Fibroblast of lung (primary cell): ENCODE measurements around the gene FGF3. TPM values are rescaled to one million over a fixed set of nuclear protein-coding genes. Genes with fewer than 3 reads are reported as not detected.

Experiments used
- DNase-seq, 2 donors: peaks; one replicate each; pipeline versions ENCODE4 v3.0.0 to v3.0.0-alpha.2; 2010; ENCODE audit warnings: low read depth in 2 of 2
- H2AFZ ChIP-seq: 2 replicates; pipeline ENCODE4 v1.5.1; 2012; ENCODE audit warnings: low read length, control low read depth, inconsistent platforms
- H3K27ac ChIP-seq: 2 replicates; pipeline ENCODE4 v1.5.1; 2011; ENCODE audit warnings: low read length, control low read depth; ENCODE audit not compliant: insufficient read depth
- H3K27me3 ChIP-seq: 2 replicates; pipeline ENCODE4 v1.5.1; 2011; ENCODE audit warnings: mild to moderate bottlenecking, low read length; ENCODE audit not compliant: control insufficient read depth, insufficient read depth
- H3K36me3 ChIP-seq: 2 replicates; pipeline ENCODE4 v1.5.1; 2011; ENCODE audit warnings: low read length; ENCODE audit not compliant: control insufficient read depth, insufficient read depth
- H3K4me1 ChIP-seq: 2 replicates; pipeline ENCODE4 v1.5.1; 2011; ENCODE audit warnings: low read length; ENCODE audit not compliant: control insufficient read depth, insufficient read depth; ENCODE audit errors: extremely low read depth
- H3K4me2 ChIP-seq: 2 replicates; pipeline ENCODE4 v1.5.1; 2011; ENCODE audit warnings: low read length, control low read depth; ENCODE audit not compliant: insufficient read depth; ENCODE audit errors: extremely low read depth
- H3K4me3 ChIP-seq, 4 experiments: fragments of 200-600 bp in 1 of 4; sonication (generic) in 1 of 4; replicated peaks in 1 of 4; 2 replicates each; pipeline ENCODE4 v1.5.1; 2011 to 2016; ENCODE audit warnings: low read length in 4 of 4, low read depth in 3 of 4, mild to moderate bottlenecking in 3 of 4, control low read depth in 2 of 4, inconsistent platforms in 1 of 4, mixed read lengths in 1 of 4; ENCODE audit not compliant: insufficient read depth in 1 of 4; ENCODE audit errors: control extremely low read depth in 1 of 4
- H3K79me2 ChIP-seq: 2 replicates; pipeline ENCODE4 v1.5.1; 2012; ENCODE audit warnings: mild to moderate bottlenecking, low read length, inconsistent platforms; ENCODE audit not compliant: control insufficient read depth, insufficient read depth
- H3K9ac ChIP-seq: 2 replicates; pipeline ENCODE4 v1.5.1; 2011; ENCODE audit warnings: mild to moderate bottlenecking, low read length, control low read depth; ENCODE audit not compliant: insufficient read depth
- H3K9me3 ChIP-seq: 2 replicates; pipeline ENCODE4 v1.5.1; 2012; ENCODE audit warnings: low read depth, low read length; ENCODE audit not compliant: control insufficient read depth, insufficient read depth
- H4K20me1 ChIP-seq: 2 replicates; pipeline ENCODE4 v1.5.1; 2011; ENCODE audit warnings: low read length; ENCODE audit not compliant: control insufficient read depth, insufficient read depth; ENCODE audit errors: extremely low read depth
- EZH2 ChIP-seq: IDR thresholded peaks from 2 replicates; pipeline ENCODE4 v1.5.1; 2012; ENCODE audit warnings: low read length, control low read depth, mild to moderate bottlenecking; ENCODE audit errors: missing control alignments
- polyA plus RNA-seq, 2 donors: library from polyadenylated mRNA; depleted of rRNA in 1 of 2; stranded (reverse) in 1 of 2; unstranded in 1 of 2; fragments of >200 nt; gene quantifications; 2 replicates each; pipeline ENCODE4 v1.2.1, GENCODE V29; 2011 to 2012; ENCODE audit warnings: missing spikeins in 1 of 2
- total RNA-seq: library from RNA; depleted of rRNA; stranded (reverse); fragments of >200 nt; gene quantifications from 2 replicates; pipeline ENCODE4 v1.2.1, GENCODE V29; 2014
- TF ChIP-seq, protein P1 (sequence below), 2 donors: IDR thresholded peaks in 1 of 2; conservative IDR thresholded peaks in 1 of 2; 1 replicate in 1 of 2; 2 replicates in 1 of 2; pipeline ENCODE4 v1.5.1; 2011 to 2012; ENCODE audit warnings: low read length in 2 of 2, control low read depth in 1 of 2, inconsistent platforms in 1 of 2, low read depth in 1 of 2, mild to moderate bottlenecking in 1 of 2

Gene FGF3
- total and polyA plus RNA-seq, 2 donors (not counting 1 experiment from before 2014, with no cell fraction given): not detected

DNA sequence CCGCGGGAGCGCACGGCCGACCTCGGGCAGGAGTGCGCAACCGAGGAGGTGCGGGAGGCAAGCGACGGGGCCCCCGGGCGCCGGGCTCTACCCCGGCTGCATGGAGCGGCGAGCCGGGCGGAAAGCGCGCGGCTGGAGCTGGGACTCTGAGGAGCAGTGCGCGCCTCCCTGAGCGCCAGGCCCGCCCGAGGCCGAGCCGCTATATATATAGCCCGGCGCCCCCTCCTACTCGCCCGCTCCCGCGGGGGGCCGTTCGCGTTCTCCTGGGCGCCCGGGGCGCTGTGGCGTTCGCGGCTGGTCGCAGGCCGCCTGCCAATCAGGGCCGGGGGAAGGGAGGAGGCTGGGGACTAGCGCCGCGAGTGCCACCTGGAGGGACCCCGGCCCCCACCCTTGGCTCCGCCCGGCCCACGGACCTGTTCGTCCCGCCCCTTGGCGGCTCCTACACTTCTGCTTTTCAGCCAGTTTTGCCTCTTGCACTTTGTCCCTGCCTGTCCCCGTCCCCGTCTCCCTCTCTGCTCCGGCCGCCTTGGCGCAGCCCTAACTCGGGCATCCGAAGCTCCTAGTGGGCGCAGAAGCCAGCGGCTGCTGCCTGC, 44.0 kb downstream of the FGF3 start, which contains the start of gene FGF4:
FGF4 (minus strand) TSS at position 179 of the 593 bp plus-strand sequence. CDS start 257 bp downstream, outside the sequence.
- Histone ChIP-seq H3K27me3 (peaks cover 36% of the 10 kb centered on the region), H3K4me2 (no peak within 1 kb of the TSS)
- no peak for DNase-seq

DNA sequence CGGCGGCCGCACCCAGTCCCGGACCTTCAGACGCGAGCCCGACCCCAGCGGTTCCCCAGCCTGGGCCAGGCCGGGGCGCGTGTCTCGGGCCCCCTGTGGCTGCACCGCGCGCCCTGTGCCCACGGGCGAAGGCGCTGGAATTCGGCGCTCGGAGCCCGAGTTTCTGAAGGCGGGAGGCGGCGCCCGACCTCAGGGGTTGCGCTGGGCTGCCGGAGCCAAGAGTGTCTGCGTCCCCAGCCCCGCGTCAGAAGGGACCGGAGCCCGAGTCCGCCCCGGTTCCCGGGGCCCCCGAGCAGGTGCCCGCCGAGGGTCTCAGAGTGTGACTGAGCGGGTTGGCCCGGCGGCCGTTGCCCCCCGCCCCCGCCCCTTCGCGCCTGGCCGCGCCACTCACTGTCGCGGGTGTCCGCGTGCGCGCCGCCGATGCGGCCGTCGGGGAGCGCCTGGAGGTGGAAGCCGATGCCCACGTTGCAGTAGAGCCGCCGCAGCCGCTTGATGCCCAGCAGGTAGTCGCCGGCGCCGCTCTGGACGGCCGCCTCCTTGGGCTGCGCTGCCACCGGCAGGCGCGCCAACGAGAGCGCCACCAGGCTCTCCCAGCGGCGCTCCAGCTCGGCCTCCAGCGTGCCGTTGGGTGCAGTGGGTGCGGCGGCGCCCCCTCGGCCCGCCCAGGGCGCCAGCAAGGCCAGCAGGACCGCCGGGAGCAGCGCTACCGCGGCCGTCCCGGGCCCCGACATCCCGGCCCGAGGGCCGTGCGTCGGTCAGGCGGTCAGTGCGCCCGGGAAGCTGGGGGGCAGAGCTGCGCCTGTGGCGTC, 44.7 kb downstream of the FGF3 start:
- Histone ChIP-seq H3K4me3 (no peak overlapping the region), H3K27me3 (peaks cover 36% of the 10 kb centered on the region), H3K4me2 (no peak overlapping the region), H3K9ac (no peak overlapping the region), H3K79me2 (no peaks in the 10 kb centered on the region), H3K27ac (no peak overlapping the region), H3K4me1 (no peaks in the 10 kb centered on the region), H2AFZ (no peak overlapping the region), H3K9me3 (no peaks in the 10 kb centered on the region), H3K36me3 (no peaks in the 10 kb centered on the region), H4K20me1 (no peaks in the 10 kb centered on the region)
- no peak for DNase-seq
- TF ChIP-seq, protein P1, sequence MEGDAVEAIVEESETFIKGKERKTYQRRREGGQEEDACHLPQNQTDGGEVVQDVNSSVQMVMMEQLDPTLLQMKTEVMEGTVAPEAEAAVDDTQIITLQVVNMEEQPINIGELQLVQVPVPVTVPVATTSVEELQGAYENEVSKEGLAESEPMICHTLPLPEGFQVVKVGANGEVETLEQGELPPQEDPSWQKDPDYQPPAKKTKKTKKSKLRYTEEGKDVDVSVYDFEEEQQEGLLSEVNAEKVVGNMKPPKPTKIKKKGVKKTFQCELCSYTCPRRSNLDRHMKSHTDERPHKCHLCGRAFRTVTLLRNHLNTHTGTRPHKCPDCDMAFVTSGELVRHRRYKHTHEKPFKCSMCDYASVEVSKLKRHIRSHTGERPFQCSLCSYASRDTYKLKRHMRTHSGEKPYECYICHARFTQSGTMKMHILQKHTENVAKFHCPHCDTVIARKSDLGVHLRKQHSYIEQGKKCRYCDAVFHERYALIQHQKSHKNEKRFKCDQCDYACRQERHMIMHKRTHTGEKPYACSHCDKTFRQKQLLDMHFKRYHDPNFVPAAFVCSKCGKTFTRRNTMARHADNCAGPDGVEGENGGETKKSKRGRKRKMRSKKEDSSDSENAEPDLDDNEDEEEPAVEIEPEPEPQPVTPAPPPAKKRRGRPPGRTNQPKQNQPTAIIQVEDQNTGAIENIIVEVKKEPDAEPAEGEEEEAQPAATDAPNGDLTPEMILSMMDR (conservative IDR thresholded peaks at IDR 0.05 in 1 of 2, IDR thresholded peaks at IDR 0.05 in 1 of 2; ENCODE audit: low read depth in 1 of 2, low read length in 2 of 2): no peak
- TF ChIP-seq EZH2: peak; percentile 75

More for the DNA sequence above, 44.0 kb downstream of the FGF3 start, which contains the start of gene FGF4:
- no peak within 1 kb of the TSS for H3K4me3 ChIP-seq
- H3K9me3 ChIP-seq: no peaks in the 10 kb centered on the region
- no peaks in the 10 kb centered on the region for H4K20me1 ChIP-seq
- no peaks in the 10 kb centered on the region for H3K79me2 ChIP-seq
- no peak within 1 kb of the TSS for H3K27ac ChIP-seq
- TF ChIP-seq EZH2: no peak
- TF ChIP-seq, protein P1 (conservative IDR thresholded peaks at IDR 0.05 in 1 of 2, IDR thresholded peaks at IDR 0.05 in 1 of 2; ENCODE audit: low read depth in 1 of 2, low read length in 2 of 2): no peak
- no peaks in the 10 kb centered on the region for H3K4me1 ChIP-seq
- H2AFZ ChIP-seq: no peak within 1 kb of the TSS
- no peaks in the 10 kb centered on the region for H3K36me3 ChIP-seq
- no peak within 1 kb of the TSS for H3K9ac ChIP-seq

DNA sequence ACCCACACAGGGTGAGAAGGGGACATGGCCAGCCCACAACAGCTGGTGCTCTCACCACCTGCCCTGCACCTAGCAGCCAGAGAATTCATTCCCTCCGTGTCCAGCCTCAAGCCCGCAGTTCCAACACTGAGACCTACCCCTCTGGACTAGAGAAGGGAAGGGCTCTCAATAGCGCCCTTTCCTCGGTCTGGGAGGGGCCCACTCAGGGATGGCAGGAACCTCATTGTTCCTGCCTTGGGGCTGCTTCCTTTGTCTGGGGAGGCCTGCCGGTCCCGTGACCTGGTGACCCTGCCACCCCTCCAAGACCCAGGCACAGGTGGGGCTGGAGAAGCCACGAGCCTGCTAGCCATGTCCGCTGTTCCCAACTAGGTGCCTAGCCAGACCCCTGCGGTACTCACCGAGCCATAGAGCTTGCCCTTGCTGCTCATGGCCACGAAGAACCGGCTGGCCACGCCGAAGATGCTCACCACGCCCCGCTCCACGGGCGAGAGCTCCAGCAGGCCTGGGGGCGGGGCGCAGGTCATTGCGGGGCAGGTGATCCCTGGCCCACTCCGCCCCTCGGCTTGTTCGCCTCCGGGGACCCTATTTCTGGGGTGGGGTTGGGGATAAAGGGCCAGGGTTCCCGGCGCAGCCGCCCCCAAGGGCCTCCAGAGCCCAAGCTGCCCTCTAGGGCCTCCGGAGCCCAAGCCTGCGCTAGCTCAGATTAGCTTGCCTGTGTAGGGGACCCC, 45.4 kb downstream of the FGF3 start:
- H3K79me2 ChIP-seq: no peaks in the 10 kb centered on the region
- no peak overlapping the region for H3K4me2 ChIP-seq
- H2AFZ ChIP-seq: no peak overlapping the region
- H3K27ac ChIP-seq: no peak overlapping the region
- H3K27me3 ChIP-seq: peaks cover 36% of the 10 kb centered on the region
- DNase-seq: no peak
- H4K20me1 ChIP-seq: no peaks in the 10 kb centered on the region
- no peak overlapping the region for H3K9ac ChIP-seq
- no peaks in the 10 kb centered on the region for H3K4me1 ChIP-seq
- H3K36me3 ChIP-seq: no peaks in the 10 kb centered on the region
- no peak for TF ChIP-seq EZH2
- TF ChIP-seq, protein P1 (conservative IDR thresholded peaks at IDR 0.05 in 1 of 2, IDR thresholded peaks at IDR 0.05 in 1 of 2; ENCODE audit: low read depth in 1 of 2, low read length in 2 of 2): no peak
- H3K4me3 ChIP-seq: no peak overlapping the region
- H3K9me3 ChIP-seq: no peaks in the 10 kb centered on the region
